Stimulated activated CD4-positive, alpha-beta T cell treated with anti-CD3 and anti-CD28 coated beads, TNF-alpha, amount 100 ng/mL, for 48 hours (primary cell): Measurements from ENCODE around the gene P2RX1.

Experiments
- DNase-seq, 3 donors: peaks; one replicate each; pipeline ENCODE4 v3.0.0-alpha.2; 2020; ENCODE audit warnings: low read depth in 3 of 3

The P2RX1 gene

DNA sequence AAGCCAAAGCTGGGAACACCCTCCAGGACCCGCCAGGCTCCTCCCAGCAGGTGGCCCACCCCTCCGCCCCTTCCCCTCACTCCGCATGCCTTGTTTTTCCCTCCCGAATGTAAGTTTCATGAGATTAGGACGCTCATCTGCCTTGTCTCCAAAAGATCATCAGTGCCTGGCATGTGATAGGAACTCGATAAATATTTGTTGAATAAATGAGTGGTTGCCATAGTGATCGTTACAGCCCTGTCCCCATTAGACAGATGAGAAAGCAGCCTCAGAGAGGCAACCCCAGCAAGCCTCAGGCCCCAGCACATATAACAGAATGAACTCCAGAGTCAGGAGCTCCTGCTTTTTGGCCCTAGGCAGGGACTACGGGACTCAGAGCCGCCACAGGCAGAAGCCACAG, 28.5 kb downstream of the P2RX1 start:
- DNase-seq, result no peak

DNA sequence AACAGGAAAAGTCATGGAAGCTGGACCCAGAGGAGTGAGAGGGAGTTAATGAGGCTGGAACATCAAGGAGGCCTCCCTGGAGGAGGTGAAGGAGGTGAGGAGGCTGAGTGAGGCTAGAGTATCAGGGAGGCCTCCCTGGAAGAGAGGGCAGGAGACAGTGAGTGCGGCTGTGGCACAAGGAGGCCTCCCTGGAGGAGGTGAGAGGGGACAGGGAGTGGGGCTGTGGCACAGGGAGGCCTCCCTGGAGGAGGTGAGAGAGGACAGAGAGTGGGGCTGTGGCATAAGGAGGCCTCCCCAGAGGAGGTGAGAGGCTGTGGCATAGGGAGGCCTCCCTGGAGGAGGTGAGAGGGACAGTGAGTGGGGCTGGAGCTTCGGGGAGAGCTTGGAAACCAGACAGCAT, 28.9 kb downstream of the P2RX1 start:
- no peak for DNase-seq

DNA sequence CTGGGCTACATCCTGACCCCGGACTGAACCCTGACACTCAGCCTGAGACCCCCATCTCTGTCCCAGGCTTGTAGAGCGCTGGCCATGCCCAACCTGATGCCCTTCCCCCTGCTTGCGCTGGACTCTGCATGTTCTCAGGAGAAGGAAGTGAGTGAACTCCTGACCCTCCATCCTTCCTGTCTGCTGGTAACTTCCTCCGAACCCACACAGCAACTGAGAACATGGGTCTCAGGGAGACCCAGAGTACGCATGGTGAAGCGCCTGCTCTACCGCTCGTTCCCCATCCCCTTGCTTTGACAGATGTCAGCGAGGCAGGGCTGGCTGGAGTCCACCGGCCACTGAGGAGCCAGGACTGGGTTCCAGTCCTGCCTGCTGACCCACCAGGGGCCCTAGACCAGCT, 29.5 kb downstream of the P2RX1 start:
- DNase-seq, result no peak

- DNase-seq, result no peak
Observed at GRCh38 chr17:3885970-3886369, 30.3 kb downstream of the P2RX1 start.

GRCh38 chr17:3885271-3885670, 31.0 kb downstream of the P2RX1 start:
- no peak for DNase-seq

GRCh38 chr17:3884188-3884587, 32.1 kb downstream of the P2RX1 start:
- no peak for DNase-seq

DNA sequence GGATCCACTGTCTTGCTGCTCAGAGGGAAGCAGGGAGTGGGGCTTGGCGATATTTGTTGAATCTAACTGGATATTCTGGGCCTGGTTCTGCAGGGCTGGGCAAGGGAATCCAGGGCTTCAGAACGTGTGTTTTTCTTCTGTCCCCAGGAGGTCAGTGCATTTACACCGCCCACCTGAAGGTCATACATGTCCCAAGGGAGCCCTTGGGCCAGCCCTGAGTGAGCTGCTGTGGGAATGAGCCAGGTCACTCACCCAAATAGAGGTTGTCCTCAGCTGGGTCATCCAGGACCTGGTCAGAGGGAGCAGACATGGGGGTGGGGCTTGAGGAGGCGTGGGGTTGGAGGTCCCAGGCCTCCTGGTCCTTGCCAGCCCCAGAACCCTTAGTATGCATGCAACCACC, 34.0 kb downstream of the P2RX1 start:
- DNase-seq, result no peak

- DNase-seq, result no peak
Observed at GRCh38 chr17:3880983-3881382, 35.3 kb downstream of the P2RX1 start.

- no peak for DNase-seq
Observed at GRCh38 chr17:3879591-3880417, 36.5 kb downstream of the P2RX1 start.

GRCh38 chr17:3879186-3879585, 37.1 kb downstream of the P2RX1 start:
- no peak for DNase-seq

- DNase-seq, result no peak
Observed at GRCh38 chr17:3877220-3877619, 39.0 kb downstream of the P2RX1 start.

DNA sequence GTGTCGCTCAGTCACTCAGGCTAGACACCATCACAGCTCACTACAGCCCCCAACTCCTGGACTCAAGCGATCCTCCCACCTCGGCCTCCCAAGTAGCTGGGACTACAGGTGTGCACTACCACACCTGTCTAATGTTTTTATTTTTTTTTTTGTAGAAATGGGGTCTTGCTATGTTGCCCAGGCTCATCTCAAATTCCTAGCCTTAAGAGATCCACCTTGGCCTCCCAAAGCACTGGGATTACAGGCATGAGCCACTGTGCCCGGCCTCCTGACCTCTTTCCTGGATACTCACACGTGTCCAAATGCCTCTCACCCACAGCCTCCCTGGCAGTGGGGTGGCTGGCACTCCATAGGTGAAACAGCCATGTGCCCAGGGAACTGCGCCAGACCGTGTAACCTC, 40.9 kb downstream of the P2RX1 start:
- no peak for DNase-seq

DNA sequence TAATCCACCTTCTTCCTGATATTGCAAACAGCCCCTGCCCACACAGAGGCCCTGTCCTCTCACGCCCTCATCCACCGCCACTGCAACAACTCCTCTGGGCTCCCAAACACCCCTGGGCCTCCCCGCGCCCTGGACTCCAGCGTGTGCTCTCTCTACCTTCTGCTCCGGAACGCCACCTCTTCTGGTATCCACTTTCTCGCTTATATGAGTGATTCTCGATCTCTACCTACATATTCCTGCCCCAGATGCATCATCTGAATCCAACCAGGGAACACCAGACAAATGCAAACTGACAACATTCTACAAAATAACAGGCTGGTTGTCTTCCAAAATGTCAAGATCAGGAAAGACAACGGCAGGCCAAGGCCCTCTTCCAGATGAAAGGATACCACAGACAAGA, 42.4 kb downstream of the P2RX1 start:
- DNase-seq, result no peak

- DNase-seq, result no peak
Observed at GRCh38 chr17:3870871-3871306, 45.4 kb downstream of the P2RX1 start.

DNA sequence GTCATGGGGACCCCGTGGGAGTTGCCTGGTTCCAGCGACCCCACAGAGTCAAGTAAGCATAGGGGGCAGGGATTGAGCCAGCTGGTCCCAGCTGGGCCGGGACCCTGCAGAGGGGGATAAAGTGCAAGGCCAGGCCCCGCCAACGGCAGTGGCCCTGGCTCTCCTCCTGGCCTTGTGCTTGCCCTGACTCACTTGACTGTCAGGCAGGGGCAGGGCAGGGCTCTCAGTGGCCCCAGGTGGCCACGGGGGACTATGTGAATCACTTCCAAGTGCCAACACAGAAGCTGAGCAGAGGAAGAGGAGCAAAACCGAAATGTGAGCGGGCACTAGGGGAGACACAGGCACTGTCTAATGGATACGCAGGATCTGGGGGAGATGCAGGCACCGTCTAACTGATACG, 48.7 kb downstream of the P2RX1 start:
- DNase-seq, result no peak

DNA sequence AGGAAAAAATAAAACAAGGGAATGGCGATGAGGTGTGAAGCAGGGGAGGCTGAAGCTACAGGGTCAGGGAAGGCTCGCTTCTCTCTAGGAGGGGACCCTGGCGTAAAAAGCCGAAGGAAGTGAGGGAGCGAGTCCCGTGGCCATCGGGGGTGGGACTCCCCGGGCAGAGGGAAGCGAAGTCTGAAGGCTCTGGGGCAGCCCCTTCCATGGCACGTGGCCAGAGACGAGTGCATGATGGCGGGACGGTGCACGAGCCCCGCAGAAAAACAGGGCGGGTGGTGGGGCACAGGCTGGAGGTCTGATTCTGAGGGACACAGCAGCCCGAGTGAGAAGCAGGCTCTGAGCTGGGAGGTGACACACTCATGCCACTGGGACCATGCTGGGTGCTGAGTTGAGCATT, 49.2 kb downstream of the P2RX1 start:
- DNase-seq, result no peak

DNA sequence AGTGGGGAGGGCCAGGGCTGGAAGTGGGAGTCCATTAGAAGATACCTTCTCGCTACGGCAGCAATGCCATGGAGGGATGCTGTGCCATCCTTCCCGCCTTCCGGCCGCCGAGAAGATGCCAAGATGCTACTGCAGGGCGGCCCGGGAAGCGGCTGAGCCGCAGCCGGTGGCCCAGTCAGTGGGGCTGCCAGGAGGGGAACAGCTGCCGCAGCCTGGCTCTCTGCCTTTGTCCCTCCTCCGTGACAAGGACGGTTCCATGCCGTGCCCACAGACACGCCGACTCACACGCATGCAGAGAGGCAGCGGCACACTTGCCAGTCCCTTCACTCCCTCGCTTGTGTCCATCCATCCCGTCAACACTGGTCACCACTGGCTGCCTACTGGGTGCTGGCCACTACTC, 50.0 kb downstream of the P2RX1 start:
- no peak for DNase-seq

GRCh38 chr17:3865176-3865575, 51.1 kb downstream of the P2RX1 start:
- no peak for DNase-seq

- no peak for DNase-seq
Observed at GRCh38 chr17:3864534-3864933, 51.7 kb downstream of the P2RX1 start.

GRCh38 chr17:3861761-3862681, 54.2 kb downstream of the P2RX1 start:
- no peak for DNase-seq

GRCh38 chr17:3860939-3861700, 55.1 kb downstream of the P2RX1 start:
- DNase-seq, result no peak

DNA sequence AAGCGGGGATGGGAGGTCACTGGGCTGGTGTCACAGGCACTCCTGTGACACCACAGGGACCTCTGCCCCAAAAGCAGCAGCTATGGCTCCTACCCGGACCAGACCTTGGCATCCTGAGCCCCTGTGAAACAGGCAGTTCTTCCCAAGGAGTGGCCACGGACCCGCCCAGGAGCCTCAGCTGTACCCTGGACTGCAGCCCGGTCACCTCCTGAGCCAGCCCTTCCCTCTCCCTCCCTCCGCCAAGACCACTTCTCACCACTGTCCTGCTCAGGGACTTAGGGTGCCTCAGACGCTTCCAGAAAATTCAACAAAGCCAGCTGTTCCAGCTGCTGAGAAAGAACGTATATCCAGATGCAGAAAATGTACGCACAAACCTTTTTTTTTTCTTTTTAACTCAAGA, 56.3 kb downstream of the P2RX1 start:
- no peak for DNase-seq
